Measurements from ENCODE around the gene HSD17B11. TPM values are rescaled to one million over a fixed set of nuclear protein-coding genes. Genes with fewer than 3 reads are reported as not detected.

Gene HSD17B11
- total RNA-seq, 1 experiment from 2014 or later = 8.8 TPM

- Histone ChIP-seq H2AK5ac (ENCODE audit: insufficient read length, low read length) (no peak overlapping the region), H3K14ac (ENCODE audit: insufficient read depth, low read length) (no peak overlapping the region), H3K79me1 (ENCODE audit: insufficient read depth, low read depth, low read length, poor library complexity, severe bottlenecking) (no peaks in the 10 kb centered on the region), H3K4me2 (ENCODE audit: insufficient read depth, insufficient read length, low read length) (no peak overlapping the region), H4K5ac (ENCODE audit: insufficient read length, low read depth, low read length) (no peak overlapping the region), H2BK5ac (ENCODE audit: insufficient read length, low read length) (no peak overlapping the region), H2AFZ (ENCODE audit: low read length) (no peak overlapping the region), H3K18ac (ENCODE audit: insufficient read length, low read depth, low read length) (no peak overlapping the region), H2BK20ac (ENCODE audit: low read depth, low read length, poor library complexity, severe bottlenecking) (no peak overlapping the region), H3K56ac (ENCODE audit: insufficient read length, low read depth, low read length) (no peak overlapping the region), H4K91ac (ENCODE audit: insufficient read length, low read depth, low read length) (no peak overlapping the region), H2BK15ac (ENCODE audit: low read depth, low read length) (no peak overlapping the region), H2BK120ac (ENCODE audit: low read depth, low read length, poor library complexity, severe bottlenecking) (no peak overlapping the region), H3T11ph (ENCODE audit: low read length) (no peak overlapping the region), H3K27me3 (ENCODE audit: insufficient read depth, low read length) (no peaks in the 10 kb centered on the region), H4K20me1 (ENCODE audit: control insufficient read depth, insufficient read depth, insufficient read length) (no peaks in the 10 kb centered on the region), H3K79me2 (ENCODE audit: insufficient read depth, low read length) (no peaks in the 10 kb centered on the region), H3K23me2 (ENCODE audit: insufficient read length, low read depth, low read length, poor library complexity, severe bottlenecking) (no peaks in the 10 kb centered on the region), H3K9me3 (ENCODE audit: control insufficient read depth, low read depth, low read length) (no peaks in the 10 kb centered on the region), H3K9ac (ENCODE audit: extremely low read depth, insufficient read length, low read length) (no peak overlapping the region), H2BK12ac (ENCODE audit: insufficient read length, low read depth, low read length) (no peak overlapping the region), H3K4me1 (ENCODE audit: insufficient read depth, low read length) (peaks cover 5% of the 10 kb centered on the region; the same call in 1 of the 2 replicates), H3K23ac (ENCODE audit: insufficient read length, low read depth, low read length) (no peak overlapping the region), H4K8ac (replicated peaks; ENCODE audit: insufficient read length, low read depth, low read length) (no peak overlapping the region), H3K27ac (ENCODE audit: insufficient read length, low read depth, low read length) (no peak overlapping the region), H3K4ac (ENCODE audit: low read depth, low read length) (no peak overlapping the region)
- TF ChIP-seq CTCF (conservative IDR thresholded peaks at IDR 0.05) = no peak
- Mint-ChIP-seq H3K4me1 (peaks cover 15 to 17% of the 10 kb centered on the region in 2 experiments), H3K9me3 (no peaks in the 10 kb centered on the region; a peak in 1 of 5 replicates), H3K27ac (no peak overlapping the region), H3K36me3 (ENCODE audit: insufficient read depth in 1 of 3, low read depth in 3 of 3) (peaks cover 4 to 8% (median 8%) of the 10 kb centered on the region in 3 experiments; a peak in 5 of 7 replicates), H3K4me3 (no peak overlapping the region), H3K27me3 (ENCODE audit: low read depth) (no peaks in the 10 kb centered on the region)
- no CpG with 5 or more reads among the region's 4 CpGs for WGBS (ENCODE audit: extremely low coverage, insufficient read length, low lambda C conversion rate)
- DNase-seq = no peak
These were observed 31.7 kb downstream of the HSD17B11 start for GRCh38 chr4:87359258-87359657.

All from H9 (cell line).